D721Med (cell line): ENCODE results near the gene VGLL3.

Source experiments
- DNase-seq: peaks from one replicate; pipeline ENCODE4 v3.0.0; 2011; ENCODE audit warnings: low spot score; ENCODE audit not compliant: insufficient read length
- FAIRE-seq: peaks from 2 replicates; lab custom pipeline; 2011; peaks lifted over from hg19 to GRCh38; lab: Jason Lieb, UNC
- TF ChIP-seq, protein P1 (sequence below): IDR thresholded peaks from 2 replicates; pipeline ENCODE4 v1.5.1; 2012; ENCODE audit warnings: mild to moderate bottlenecking, control low read depth; ENCODE audit not compliant: insufficient read depth; ENCODE audit errors: missing control alignments

VGLL3 gene

DNA sequence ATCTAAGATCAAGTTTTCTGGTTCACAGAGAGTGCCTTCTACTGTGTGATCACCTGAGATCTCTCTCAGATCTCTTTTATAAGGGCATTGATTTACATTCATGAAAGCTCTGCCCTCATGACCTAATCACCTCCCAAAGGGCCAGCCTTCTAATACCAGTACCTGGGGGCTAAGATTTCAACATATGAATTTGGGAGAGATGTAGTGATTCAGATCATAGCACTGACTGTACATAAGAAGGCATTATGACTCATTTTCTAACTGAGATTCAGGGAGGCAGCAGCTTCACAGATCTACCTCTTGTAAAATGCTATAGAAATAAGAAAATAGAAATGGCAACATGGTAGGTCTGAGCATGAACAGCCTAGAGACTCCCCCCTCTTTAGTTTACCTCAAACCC, 39.6 kb downstream of the VGLL3 start:
- TF ChIP-seq, protein P1, sequence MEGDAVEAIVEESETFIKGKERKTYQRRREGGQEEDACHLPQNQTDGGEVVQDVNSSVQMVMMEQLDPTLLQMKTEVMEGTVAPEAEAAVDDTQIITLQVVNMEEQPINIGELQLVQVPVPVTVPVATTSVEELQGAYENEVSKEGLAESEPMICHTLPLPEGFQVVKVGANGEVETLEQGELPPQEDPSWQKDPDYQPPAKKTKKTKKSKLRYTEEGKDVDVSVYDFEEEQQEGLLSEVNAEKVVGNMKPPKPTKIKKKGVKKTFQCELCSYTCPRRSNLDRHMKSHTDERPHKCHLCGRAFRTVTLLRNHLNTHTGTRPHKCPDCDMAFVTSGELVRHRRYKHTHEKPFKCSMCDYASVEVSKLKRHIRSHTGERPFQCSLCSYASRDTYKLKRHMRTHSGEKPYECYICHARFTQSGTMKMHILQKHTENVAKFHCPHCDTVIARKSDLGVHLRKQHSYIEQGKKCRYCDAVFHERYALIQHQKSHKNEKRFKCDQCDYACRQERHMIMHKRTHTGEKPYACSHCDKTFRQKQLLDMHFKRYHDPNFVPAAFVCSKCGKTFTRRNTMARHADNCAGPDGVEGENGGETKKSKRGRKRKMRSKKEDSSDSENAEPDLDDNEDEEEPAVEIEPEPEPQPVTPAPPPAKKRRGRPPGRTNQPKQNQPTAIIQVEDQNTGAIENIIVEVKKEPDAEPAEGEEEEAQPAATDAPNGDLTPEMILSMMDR, result no peak

DNA sequence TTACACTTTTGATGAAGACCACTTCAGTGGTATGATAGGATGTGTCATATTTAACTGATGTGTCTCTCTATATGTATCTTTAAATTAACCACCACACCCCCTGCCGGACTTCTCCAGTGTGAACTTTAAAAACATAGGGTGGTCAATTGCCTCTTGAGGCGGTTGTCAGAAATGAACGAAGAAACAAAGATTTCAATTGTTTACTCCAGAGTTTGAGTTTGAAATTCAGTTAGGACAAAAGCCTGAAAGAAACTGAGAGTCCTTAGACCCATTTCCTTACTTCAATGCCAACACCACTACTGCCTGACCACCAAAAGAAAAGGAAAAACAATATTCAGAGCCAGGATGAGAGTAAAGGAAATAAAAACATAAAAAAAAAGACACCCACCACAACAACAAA, 40.2 kb downstream of the VGLL3 start:
- no peak for FAIRE-seq
- TF ChIP-seq, protein P1, result no peak
- DNase-seq, result no peak

More for the DNA sequence above, 39.6 kb downstream of the VGLL3 start:
- no peak for DNase-seq
- no peak for FAIRE-seq

DNA sequence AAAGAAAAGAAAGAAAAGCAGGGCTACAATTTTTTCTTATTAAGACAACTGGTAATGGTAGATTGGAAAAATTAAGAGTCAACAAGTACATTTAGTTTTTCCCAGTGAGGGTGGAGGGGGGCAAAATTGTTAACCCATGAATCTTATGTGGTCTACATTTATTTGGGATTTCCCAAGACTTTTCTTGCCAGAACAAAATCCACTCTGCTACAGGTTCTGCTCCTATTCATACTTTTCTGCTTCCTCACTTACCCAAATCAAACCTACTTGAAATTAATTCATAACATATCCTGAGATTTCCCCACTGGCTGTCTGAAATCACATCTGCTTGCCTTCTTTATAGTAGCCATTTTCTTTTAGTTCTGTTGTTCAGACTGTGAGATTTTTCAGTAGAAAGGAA, 41.1 kb downstream of the VGLL3 start:
- DNase-seq, result no peak
- FAIRE-seq, result no peak
- TF ChIP-seq, protein P1, result no peak

DNA sequence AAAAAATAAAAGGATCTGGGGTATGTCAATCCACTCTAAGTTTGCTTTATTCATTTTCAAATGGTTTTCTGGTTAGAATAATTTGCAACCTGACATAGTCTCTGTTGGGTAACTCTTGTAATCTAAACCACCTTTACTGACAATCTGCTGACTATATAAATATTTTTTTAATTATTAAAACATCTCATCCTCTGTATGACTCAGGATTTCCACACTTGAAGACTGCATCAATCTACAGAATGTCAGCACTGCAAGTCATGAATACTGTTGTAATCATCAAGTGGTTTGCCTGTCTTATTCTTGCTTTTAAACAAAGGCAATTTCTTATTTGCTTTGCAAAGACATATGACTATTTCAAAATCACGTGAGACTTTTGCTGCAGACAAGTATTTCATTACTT, 42.1 kb downstream of the VGLL3 start:
- FAIRE-seq (no peak), DNase-seq (no peak)
- TF ChIP-seq, protein P1, result no peak

DNA sequence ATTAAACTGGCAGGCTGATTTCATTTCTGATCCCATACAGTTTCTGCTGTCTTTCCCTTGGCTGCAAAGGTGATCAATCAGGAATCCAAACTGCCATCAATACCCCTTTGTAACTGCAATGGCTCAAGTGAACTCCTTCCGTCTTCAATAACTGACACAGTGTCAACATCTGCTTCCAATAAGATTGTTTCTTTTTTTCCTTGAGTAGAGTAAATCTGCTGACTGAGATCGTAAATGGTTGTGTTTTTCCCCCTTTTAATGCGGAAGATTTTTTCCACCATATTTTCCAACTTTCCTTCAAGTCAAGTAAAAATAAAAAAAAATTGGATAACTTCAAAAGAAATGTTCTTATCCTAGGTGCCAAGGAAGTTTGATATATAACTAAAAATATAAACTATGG, 48.7 kb downstream of the VGLL3 start:
- TF ChIP-seq, protein P1, result no peak
- DNase-seq (no peak), FAIRE-seq (no peak)

DNA sequence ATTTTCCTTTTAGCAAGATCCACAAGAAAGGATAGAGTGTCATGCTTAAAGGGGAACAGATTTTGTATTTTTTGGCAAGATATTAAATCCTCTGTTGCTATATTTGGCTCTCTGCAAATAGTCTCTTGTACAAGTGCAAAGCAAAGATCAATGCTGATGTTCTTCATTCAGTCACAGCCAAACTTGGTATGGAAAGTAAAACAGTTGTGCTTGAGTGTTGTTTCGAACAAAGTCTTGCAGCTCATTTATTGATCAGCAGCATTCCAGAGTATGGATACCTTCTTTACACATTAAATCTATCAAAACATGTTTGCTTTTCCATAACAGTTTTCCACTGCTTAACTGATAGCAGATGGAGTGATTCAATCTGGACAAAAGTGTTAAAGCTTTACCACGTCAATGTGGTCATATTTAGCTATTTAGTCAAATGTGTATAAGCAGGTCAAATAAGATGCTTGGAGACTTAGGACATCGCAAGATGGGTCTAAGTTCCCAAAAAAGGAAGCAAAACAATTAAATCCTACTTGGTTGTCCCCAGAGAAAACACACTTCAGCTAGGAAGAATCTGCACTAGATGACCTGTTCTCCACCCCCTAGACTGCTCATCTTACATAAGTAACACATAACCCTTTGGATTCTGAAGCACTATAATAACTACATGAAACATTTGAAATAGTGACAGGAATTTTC, 52.4 kb downstream of the VGLL3 start:
- FAIRE-seq (no peak), DNase-seq (no peak)
- TF ChIP-seq, protein P1, result no peak

DNA sequence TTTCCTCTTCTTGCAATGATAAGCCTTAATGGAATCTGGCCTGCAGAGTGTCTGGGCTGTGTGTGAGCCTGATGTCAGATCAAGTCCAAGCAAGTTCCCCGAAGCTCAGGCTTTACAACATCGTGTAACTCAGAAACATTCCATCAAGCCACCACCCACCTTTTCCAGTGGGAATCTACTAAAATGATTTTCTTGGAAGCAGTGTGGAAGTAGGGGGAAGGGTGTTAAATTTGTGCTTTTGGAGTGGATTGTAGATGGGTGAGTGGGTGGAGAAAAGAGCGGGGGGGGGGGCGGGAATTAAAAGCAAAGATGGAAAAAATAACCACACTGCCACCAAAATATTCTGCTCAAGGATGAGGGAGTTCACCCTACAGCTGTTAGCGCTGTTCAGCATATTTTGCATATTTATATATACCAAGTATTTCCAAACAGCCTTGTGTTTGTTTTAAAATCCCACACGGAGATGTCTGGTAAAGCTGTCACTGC, 53.6 kb downstream of the VGLL3 start:
- DNase-seq (no peak), FAIRE-seq (no peak)
- TF ChIP-seq, protein P1, result no peak
